AG04449 (cell line): ENCODE measurements around the gene NXPH4.

Experiments
- CTCF ChIA-PET: fragments of 350-600 bp; formaldehyde crosslinking; extraction: SDS; loops from one replicate; lab custom pipeline; 2021; ENCODE audit warnings: antibody characterized with exemption; lab: Yijun Ruan, JAX
- POLR2A ChIA-PET: fragments of 400-600, 350-600 bp; formaldehyde crosslinking; extraction: SDS; loops from one replicate; lab custom pipeline; 2020; ENCODE audit warnings: antibody characterized with exemption, inconsistent platforms; lab: Yijun Ruan, JAX
- DNase-seq: peaks from one replicate; pipeline ENCODE4 v3.0.0-alpha.2; 2010; ENCODE audit warnings: low read depth, low spot score
- H3K4me3 ChIP-seq: 2 replicates; pipeline ENCODE4 v1.5.1; 2011; ENCODE audit warnings: low read depth, mild to moderate bottlenecking, control low read depth, low read length
- CTCF ChIP-seq: IDR thresholded peaks from one replicate; pipeline ENCODE4 v1.5.1; 2011; ENCODE audit warnings: mild to moderate bottlenecking, moderate library complexity, low read length, control low read depth, inconsistent platforms; ENCODE audit not compliant: insufficient read depth; ENCODE audit errors: missing control alignments

NXPH4 gene

GRCh38 chr12:57201219-57201618 lies 15.4 kb upstream of the NXPH4 start:
- no peak overlapping the region for H3K4me3 ChIP-seq
- DNase-seq, result no peak
- no peak for TF ChIP-seq CTCF
- CTCF ChIA-PET, result interaction anchor here (1.5 to 8.4 kb wide), 3 partner anchors 13 to 38 kb away, joined by 4 to 63 read pairs (median 5); no protein-coding TSS in a partner anchor
- POLR2A ChIA-PET, result interaction anchor here (0.6 kb wide), 1 partner anchor 33 kb away, joined by 3 read pairs; no protein-coding TSS in a partner anchor

GRCh38 chr12:57201631-57202030 lies 15.0 kb upstream of the NXPH4 start:
- no peak for TF ChIP-seq CTCF
- ChIA-PET POLR2A (interaction anchor here (0.6 to 1.4 kb wide), 2 partner anchors 12 to 32 kb away, joined by 3 read pairs; no protein-coding TSS in a partner anchor), CTCF (interaction anchor here (1.5 to 8.4 kb wide), 3 partner anchors 12 to 37 kb away, joined by 4 to 63 read pairs (median 5); no protein-coding TSS in a partner anchor)
- no peak overlapping the region for H3K4me3 ChIP-seq
- DNase-seq, result no peak

GRCh38 chr12:57202321-57202720 lies 14.3 kb upstream of the NXPH4 start:
- H3K4me3 ChIP-seq, result no peak overlapping the region
- CTCF ChIA-PET, result interaction anchor here (1.0 to 8.4 kb wide), 4 partner anchors 11 to 40 kb away, joined by 3 to 63 read pairs (median 4); no protein-coding TSS in a partner anchor
- TF ChIP-seq CTCF, result no peak
- DNase-seq, result no peak
- POLR2A ChIA-PET, result interaction anchor here (0.6 to 1.4 kb wide), 2 partner anchors 11 to 16 kb away, joined by 3 read pairs; no protein-coding TSS in a partner anchor

GRCh38 chr12:57203201-57203600 lies 13.4 kb upstream of the NXPH4 start:
- no peak for TF ChIP-seq CTCF
- CTCF ChIA-PET, result interaction anchor here (8.4 kb wide), 1 partner anchor 11 kb away, joined by 63 read pairs; no protein-coding TSS in a partner anchor
- POLR2A ChIA-PET, result interaction anchor here (1.4 kb wide), 1 partner anchor 10 kb away, joined by 3 read pairs; no protein-coding TSS in a partner anchor
- H3K4me3 ChIP-seq, result no peak overlapping the region
- DNase-seq, result no peak

- no peak overlapping the region for H3K4me3 ChIP-seq
- TF ChIP-seq CTCF, result no peak
- POLR2A ChIA-PET, result no interaction called here
- CTCF ChIA-PET, result interaction anchor here (8.4 kb wide), 1 partner anchor 10 kb away, joined by 63 read pairs; no protein-coding TSS in a partner anchor
- no peak for DNase-seq
These were observed 12.8 kb upstream of the NXPH4 start for GRCh38 chr12:57203791-57204190.

GRCh38 chr12:57204454-57204853 lies 12.1 kb upstream of the NXPH4 start:
- no peak for TF ChIP-seq CTCF
- ChIA-PET CTCF (interaction anchor here (2.2 kb wide), 1 partner anchor 10 kb away, joined by 10 read pairs; no protein-coding TSS in a partner anchor), POLR2A (no interaction called here)
- no peak overlapping the region for H3K4me3 ChIP-seq
- no peak for DNase-seq
